GM18873 (cell line): ENCODE results near the gene BRME1.

Source experiments
- ATAC-seq: cut with Tn5 transposase; IDR thresholded peaks from one replicate; pipeline ENCODE4 v1.9.1; 2021; ENCODE audit warnings: mild to moderate bottlenecking, moderate library complexity, moderate number of reproducible peaks; ENCODE audit not compliant: unreplicated experiment, low FRiP score

The BRME1 gene

DNA sequence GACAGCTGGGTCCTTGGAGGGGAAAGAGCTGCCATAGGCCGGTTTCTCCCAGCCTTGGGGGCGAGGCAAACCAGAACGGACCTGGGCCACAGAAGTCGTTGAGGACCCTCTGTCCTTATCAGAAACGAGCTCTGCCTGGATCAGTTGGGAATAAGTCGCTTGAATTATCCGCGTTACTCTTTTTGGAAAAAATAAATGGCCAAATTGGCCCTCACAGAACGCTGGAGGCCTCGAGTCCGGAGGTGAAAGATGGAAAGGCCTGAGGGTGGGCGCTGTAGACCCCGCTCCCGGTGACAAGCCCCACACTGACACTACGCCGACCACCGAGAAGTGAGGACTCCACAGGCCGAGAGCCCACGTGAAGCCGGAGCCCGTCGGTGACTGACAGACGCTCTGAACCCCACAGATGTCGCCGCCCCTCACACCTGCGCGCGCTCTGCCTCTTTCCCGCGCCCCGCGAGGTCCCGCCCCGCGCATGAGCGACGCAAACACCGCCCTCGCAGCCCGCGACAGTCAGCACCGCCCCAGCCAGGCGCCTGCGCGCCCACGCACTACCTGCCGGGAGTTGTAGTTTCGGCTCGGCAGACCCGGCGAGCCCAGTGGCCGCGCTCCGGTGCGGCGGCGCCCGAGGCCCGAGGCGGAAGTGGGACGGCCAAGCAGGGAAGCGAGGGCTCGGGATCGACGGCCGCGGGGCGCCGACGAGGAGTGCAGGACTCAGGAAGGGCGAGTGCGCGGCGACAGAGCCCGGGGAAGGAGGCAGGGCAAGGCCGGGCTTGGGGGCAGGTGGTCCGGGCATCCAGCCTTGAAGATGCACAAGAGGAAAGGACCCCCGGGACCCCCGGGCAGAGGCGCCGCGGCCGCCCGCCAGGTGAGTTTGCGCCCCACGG is at the start of gene BRME1, which contains the start of gene CC2D1A:
TSS of gene BRME1 (minus strand) at position 484 of the 887 bp plus-strand sequence. CDS start 1,225 bp downstream, outside the sequence.
TSS of gene CC2D1A (plus strand) at position 568 of the 887 bp plus-strand sequence. CDS start at position 809, 241 bp downstream.
- ATAC-seq, result peak; percentile 85

DNA sequence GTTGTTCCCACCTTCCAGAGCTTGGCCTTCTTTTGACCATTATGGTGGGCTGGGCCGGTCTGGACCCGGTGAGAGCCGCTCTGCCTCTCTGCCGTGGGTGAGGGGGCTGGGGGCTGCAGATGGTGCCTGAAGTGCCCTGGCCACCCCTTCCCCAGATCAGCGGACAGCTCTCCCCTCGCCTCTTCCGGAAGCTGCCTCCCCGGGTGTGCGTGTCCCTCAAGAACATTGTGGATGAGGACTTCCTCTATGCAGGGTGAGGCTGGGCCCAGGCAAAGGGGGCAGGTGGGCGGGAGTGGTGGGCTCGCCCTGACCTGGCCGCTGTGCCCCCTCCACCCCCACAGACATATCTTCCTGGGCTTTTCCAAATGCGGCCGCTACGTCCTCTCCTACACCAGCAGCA is 48.3 kb upstream of the BRME1 start:
- no peak for ATAC-seq

DNA sequence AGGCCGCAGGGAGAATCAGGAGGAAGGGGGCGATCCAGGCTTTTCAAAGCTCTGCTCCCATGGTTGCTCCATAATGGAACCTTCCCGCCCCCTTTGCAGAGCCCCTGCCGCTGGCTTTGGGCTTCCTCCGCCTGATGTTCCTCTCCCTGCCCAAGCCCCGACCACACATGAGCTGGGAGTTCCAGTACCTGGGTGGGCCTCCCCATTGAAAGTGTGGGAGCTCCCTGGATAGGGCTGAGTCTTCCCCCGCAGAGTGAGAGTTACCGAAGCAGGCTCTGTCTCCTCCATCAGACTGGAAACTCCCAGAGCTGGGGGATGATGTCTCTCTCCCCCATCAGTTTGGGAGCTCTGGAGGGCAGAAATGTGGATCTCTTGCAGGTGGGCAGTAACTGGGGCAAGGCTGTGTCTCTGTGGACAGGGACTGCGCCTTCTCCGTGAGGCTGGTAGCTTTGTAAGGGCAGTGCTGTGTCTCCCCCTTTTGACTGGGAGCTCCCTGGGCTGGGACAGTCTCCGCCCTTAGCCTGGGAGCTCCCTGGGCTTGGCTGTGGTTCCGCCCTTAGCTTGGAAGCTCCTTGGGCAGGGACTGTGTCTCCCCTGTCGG is 47.1 kb upstream of the BRME1 start:
- ATAC-seq, result no peak

DNA sequence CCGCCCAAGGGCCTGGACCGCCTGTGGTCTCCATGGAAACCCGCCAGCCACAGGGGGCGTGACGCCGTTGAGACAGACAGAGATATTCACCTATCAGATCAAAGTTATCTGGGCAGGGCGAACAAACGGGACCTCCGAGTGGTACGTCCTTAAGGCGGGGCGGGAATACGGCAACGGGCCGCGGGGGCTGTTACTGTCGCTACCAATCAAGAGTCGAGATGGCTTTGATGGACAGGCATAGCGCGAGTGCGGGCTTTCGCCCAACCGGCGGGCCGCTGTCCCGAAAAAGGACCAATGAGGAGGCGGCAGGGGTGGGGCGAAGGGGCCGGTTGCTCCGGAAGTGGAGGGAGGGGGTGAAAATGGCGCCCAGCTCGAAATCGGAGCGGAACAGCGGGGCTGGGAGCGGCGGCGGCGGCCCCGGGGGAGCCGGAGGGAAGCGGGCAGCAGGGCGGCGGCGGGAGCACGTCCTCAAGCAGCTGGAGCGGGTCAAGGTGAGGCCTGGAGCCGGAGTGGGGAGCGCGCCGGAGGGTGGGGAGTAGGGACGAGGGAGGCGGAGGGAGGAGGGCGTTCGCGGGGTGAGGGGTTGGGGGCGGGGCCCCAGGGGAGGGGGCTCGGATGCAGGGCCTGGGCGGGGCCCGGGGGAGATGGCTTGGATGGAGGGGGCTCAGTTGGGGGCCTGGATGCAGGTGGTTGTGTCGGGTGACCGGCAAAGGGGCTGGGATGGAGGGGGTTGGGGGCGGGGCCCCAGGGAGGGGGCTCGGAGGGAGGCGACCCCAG is 46.4 kb upstream of the BRME1 start, which contains the start of gene DCAF15:
TSS of gene DCAF15 (plus strand) at position 356 of the 777 bp plus-strand sequence. CDS start at position 360, 4 bp downstream.
- ATAC-seq, result peak; percentile 95

DNA sequence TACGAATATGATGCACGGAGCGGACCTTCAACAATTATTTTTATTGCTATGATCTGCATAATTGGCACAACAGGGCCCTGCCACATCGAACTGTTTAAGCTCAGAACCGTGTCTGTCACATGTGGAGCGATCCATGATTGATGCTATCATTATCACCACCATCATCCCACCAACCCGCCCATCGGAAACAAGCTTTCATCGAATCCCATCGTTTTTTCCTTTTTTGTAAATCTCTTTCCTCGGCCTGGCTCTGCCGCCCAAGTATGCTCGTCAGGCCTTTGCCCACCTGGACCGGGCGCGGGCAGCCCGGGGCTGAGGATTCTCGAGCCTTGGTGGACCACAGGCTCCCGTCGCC is 45.9 kb upstream of the BRME1 start:
- peak; percentile 5 for ATAC-seq

DNA sequence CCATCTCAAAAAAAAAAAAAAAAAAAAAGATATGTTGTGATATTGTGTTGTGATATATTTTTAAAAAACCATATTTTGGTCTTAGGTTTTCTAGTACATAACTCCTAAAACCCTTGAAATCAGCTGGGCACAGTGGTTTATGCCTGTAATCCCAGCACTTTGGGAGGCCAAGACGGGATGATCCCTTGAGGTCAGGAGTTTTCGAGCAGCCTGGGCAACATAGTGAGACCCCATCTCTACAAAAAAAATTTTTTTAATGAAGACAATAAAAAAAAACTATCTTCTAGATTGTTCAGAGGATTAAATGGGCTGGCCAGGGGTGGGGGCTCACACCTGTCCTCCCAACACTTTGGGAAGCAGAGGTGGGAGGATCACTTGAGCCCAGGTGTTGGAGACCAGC is 45.1 kb upstream of the BRME1 start:
- ATAC-seq, result no peak

DNA sequence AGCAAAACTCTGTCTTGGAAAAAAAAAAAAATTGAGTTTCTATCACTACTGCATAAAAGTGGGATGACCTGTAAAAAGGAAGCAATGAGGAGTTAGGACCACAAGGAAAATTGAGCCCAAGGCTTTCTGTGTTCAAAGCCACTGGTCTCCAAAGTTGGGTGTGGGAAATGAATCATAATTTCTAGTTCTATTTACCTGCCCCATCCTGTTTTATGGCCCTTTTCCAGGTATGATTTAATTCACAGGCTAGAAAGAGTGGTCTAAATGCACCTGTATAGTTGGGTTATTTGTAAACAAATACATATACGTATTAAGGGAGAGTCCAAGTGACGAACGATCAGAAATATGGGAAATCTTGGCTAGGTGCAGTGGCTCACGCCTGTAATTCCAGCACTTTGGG is 40.5 kb upstream of the BRME1 start:
- ATAC-seq, result no peak

DNA sequence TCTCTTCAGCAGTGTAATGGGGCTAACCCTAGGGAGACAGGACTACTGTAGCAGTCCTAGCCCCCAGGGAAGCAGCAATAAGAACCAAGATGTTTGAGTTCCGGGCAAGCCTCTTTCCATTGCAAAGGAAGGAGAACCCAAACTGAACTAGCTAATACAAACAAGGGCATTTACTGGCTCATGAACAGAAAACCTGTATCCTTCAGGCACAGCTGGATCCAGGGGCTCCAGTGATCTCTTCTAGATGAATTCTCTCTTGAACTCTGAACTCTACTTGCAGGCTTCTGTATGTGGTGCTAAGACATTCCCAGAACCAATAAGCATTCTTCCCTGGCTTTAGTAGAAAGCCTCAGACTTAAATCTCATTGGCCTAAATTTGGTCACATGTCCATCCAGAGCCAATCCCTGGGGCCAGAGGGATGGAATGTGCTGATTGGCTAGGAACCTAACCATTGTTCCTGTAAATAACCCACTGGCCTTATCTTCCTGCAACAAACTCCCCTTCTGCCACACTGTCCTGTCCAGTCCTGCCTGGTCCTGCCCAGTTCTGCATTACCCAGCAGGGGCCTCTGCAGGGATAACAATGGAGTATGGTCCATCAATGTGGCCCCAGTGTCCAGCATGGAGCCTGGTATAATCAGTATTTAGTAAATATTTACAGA is 36.2 kb upstream of the BRME1 start:
- no peak for ATAC-seq

DNA sequence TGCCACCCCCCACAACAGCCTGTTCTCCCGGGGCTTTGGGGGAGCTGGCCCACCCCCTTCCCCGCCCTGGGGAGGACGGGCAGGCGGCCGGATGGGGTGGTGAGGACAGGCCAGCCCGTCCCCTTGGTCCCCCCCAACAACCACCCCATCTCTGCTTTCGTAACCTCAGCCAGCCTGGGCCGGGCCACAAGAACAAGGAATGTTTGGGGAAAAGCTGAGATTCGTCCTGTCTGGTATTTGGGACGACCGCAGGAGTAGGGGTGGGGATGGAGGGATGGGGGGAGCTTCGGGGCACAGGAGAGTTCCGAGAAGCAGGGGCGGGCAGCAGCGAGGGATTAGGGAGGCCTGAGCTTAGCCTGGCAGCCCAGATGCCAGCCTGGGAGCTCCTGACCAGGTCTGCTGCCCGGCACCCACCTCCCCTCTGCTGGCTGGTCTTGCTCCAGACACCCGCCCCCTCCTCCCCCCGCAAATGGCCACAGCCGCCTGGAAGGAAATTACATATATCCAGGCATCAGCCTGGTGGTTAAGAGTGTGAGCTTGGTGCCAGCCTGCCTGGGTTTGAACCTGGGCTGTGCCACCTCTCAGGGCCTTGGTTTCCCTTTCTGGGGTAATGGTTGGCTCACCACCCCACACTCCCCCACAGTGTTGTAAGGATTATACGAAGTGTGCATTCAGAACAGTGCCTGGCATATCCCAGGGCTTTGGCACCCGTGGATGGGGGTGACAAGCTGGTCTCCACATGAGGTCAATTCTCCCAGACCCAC is 32.6 kb upstream of the BRME1 start, which contains the start of gene PODNL1:
TSS of gene PODNL1 (minus strand) at position 117 of the 764 bp plus-strand sequence. CDS start 236 bp downstream, outside the sequence.
- ATAC-seq, result no peak

DNA sequence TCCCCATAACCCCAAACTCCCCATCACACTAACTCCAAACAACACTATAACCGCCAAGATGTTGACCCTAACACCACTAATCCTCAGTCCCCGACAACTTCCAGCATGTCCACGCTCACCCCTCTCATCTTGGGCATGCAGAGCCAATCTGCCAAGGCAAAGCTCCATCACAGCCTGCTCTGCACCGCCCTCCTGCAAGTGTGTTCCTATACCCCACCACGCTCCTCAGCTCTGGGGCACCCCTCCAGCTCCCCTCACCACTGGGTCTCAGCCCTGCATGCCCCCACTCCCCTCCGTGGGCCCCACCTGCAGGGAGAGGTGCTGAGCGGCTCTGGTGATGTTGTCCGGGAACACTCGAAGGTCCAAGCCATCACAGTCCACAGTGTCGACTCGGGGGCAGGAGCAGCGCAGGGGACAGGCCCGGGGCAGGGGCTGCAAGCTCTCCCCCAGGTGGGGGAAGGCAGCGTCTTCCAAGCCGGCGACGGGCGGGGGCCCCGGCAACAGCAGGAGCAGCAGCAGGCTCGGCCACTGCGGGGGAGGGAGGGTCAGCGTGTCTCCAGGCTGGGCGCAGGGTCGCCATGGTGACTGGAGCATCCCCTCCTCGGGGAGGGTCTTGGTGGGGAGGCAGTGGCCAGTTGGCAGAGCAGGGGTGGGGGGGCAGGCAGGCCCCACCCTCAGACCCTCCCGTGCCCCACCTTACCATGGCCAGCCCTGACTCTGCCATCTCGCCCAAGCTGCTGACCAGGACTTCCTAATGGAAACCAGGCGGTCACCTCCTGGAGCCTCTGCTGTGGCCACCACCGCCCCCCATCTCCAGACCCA is 31.8 kb upstream of the BRME1 start:
- ATAC-seq, result no peak

DNA sequence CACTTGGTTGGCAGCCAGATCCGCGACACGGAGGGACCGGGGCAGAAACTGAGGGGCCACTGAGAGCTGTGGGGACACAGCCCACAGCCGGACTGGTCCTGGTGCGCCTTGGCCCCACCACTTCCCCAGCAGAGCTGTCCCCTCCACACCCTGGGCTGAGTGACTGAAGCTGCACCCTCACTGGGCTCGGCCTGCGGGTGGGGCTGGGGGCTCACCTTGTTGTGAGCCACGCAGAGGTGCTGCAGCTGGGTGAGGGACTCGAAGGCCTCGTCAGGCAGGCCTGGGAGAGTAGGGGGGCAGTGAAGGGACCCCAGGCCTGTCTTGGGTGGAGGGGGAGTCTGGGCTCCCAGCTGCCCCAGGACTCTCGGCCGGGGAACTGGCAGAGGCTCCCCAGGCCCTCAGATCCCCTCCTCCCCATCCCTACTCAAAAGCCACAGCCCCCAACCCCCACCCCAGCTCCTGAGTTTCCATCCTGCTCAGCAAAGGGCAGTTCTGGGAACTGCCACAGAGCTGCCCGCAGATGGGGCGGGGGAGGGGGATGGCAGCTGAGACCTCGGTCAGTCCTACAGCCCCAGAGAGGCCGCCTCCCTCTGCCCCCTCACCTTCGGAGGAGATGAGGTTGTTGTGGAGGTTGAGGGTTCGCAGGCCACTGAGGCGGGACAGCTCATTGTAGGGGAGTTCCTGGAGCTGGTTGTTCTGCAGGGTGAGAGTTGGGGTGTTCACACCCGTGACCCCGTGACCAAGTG is 30.0 kb upstream of the BRME1 start:
- ATAC-seq, result no peak

DNA sequence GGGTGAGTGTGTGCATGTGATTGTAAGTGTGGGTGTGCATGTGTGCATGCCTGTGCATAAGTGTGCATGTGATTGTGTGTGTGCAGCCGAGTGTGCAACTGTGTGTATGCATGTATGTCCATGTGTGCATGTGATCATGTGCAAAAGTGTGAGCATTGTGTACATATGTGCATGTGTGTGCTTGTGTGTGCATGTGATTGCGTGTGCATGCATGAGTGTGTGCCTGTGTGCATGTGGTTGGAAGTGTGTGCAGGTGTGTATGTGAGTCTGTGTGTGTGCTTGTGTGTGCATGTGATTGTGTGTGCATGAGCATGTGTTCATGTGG is 28.8 kb upstream of the BRME1 start:
- no peak for ATAC-seq

DNA sequence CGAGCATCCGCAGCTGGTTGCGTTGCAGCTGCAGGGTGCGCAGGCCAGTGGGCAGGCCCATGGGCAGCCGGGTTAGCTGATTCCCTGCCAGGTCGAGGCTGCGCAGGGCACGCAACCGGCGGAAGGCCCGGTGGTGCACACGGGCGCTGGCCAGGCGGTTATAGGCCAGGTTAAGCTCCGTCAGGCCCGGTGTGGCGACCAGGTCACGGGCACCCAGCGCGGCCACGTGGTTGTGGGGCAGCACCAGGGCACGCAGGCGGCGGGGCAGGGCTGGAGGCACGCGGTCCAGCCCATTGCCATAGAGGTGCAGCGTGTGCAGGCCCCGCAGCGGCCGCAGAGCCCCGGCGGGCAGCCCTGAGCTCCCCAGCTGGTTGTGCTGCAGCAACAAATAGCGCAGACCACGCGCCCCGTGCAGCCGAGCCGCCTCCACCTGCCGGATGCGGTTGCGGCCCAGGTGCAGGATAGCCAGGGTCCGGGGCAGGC is 27.0 kb upstream of the BRME1 start:
- no peak for ATAC-seq

DNA sequence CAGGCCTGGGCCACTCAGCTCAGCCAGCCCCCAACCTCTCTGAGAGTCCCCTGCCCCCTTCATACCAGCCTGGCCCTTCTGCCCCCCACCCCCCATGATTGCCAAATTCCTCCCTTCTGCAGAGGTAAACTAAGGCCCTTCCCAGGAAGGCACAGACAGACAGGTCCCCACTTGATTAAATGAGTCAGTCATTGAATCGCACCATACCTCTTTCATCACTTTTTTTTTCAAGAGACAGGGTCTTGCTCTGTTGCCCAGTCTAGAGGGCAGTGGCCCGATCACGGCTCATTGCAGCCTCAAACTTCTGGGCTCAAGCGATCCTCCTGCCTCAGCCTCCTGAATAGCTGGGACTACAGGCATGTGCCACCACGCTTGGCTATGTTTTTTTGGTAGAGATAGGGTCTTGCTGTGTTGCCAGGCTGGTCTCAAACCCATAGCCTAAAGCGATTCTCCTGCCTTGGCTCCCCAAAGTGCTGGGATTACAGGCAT is 26.3 kb upstream of the BRME1 start:
- no peak for ATAC-seq

DNA sequence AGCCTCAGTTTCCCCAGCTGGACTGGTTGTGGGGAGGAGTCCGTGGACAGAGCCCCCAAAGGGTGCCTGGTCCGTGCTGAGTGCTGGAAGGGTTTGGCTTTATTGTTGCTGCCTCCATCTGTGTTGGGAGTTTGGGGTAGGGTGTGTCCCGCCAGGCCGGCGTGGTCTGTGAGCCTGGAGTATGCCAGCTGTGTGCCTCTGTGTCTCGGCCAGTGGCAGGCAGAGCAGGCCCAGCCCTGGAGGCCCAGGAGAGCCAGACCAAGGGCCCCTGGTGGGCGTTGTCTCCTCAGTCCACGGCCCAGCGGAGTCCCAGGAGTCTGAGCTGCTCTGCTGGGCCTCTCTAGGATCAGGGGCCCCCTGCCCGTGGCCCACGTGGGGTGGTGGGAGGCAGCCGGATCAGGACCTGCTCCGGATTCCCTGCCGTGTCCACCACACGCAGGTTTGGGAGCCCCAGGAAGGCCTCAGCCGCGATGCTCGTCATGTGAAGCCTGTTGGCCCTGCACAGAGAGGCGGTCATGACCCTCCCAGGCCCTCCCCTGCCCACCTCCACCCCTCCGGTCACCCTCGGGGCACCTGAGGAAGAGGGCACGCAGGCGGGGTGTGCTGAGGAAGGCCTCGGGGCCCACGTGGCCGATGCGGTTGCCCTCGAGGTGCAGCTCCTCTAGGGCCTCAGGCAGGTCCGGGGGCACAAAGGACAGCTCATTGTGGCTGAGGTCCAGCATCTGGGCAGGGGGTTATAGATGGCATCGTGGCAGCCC is 25.7 kb upstream of the BRME1 start:
- ATAC-seq, result no peak

DNA sequence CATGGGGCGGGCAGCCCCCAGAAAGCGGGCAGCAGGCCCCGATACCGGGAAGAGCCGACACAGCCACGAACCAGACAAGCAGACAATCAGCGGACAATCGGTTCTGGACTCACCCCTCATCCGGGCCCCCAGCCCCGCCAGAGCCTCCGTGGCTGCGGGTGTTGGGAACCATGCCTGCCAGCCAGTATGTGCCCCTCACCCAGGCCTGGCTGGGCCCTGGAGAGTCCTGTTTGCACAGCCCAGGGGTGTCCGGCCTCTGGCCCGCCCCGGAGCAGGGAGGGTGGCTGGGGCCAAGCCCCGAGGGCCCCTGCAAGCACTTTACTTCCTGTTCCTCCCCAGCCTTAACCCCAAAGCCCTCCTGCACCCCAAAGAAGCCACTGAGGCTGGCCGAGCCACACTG is 24.5 kb upstream of the BRME1 start:
- no peak for ATAC-seq

DNA sequence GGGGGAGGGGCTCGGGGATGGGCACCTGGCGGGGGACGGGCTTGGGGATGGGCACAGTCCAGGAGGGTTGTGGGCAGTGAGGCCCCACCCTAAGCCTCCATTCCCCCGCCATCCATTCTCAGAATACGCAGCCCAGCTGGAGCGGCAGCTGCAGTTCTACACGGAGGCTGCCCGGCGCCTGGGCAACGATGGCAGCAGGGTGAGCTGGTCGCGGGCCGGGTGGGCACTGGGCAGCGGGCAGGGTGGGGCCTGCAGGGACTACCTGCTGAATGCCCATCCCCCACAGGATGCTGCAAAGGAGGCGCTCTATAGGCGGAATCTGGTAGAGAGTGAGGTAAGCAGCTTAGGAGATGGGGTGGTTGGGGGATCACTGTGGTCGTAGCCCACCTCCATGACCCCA is 24.0 kb upstream of the BRME1 start:
- no peak for ATAC-seq
